Suprapubic skin (tissue), 4 donors: ENCODE data around the gene ANKRD60.

ENCODE experiments used
- CTCF ChIP-seq, 2 donors: fragments of 200-600 bp in 1 of 2; fragments of 450-650 bp in 1 of 2; sonication (generic) in 1 of 2; IDR thresholded peaks; one replicate each; pipeline ENCODE4 v1.5.1; 2016 to 2019; ENCODE audit warnings: antibody characterized with exemption in 2 of 2, mild to moderate bottlenecking in 1 of 2, moderate library complexity in 1 of 2
- EP300 ChIP-seq: sonication (generic); formaldehyde crosslinking; IDR thresholded peaks from one replicate; pipeline ENCODE4 v1.6.1; 2017; ENCODE audit warnings: antibody characterized with exemption
- POLR2AphosphoS5 ChIP-seq, 3 donors: sonication (generic); formaldehyde crosslinking; IDR thresholded peaks; one replicate each; pipeline ENCODE4 v1.6.1; 2017; ENCODE audit warnings: antibody characterized with exemption in 3 of 3

GRCh38 chr20:58268421-58268821 lies 40.0 kb upstream of the ANKRD60 start:
- no peak for TF ChIP-seq CTCF (IDR thresholded peaks at IDR 0.05)
- no peak for TF ChIP-seq EP300
- TF ChIP-seq POLR2AphosphoS5 (IDR thresholded peaks at IDR 0.05), result no peak
